Esophagus muscularis mucosa (tissue), 3 donors: Measurements from ENCODE around the gene MTMR8.

Experiments used
- EP300 ChIP-seq: sonication (generic); formaldehyde crosslinking; IDR thresholded peaks from one replicate; pipeline ENCODE4 v1.6.1; 2017; ENCODE audit warnings: antibody characterized with exemption
- TF ChIP-seq, protein P1 (sequence below), 3 experiments: fragments of 200-600 bp in 2 of 3; fragments of 450-650 bp in 1 of 3; sonication (generic) in 2 of 3; IDR thresholded peaks; one replicate each; pipeline ENCODE4 v1.5.1; 2017 to 2019; ENCODE audit warnings: antibody characterized with exemption in 3 of 3, mild to moderate bottlenecking in 2 of 3, moderate library complexity in 1 of 3

DNA sequence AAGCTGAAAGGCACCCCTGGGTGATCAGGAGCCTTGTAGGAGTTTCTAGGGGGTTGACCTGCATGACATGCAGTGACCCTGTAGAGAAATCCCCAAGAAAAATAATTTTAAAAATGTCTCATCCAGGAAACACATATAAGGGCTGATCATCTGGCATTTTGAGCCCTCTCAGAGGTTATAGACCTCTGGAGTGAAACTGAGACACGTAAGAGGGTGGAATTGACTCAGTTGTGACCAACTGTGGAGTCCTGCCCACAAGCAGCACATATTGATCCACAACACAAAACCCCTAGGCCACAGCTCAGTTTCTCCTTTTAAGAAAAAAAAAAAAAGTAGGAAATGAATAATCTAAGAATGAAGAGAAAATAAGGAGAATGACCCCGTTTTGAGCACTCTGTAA is 32.5 kb upstream of the MTMR8 start:
- TF ChIP-seq, protein P1, sequence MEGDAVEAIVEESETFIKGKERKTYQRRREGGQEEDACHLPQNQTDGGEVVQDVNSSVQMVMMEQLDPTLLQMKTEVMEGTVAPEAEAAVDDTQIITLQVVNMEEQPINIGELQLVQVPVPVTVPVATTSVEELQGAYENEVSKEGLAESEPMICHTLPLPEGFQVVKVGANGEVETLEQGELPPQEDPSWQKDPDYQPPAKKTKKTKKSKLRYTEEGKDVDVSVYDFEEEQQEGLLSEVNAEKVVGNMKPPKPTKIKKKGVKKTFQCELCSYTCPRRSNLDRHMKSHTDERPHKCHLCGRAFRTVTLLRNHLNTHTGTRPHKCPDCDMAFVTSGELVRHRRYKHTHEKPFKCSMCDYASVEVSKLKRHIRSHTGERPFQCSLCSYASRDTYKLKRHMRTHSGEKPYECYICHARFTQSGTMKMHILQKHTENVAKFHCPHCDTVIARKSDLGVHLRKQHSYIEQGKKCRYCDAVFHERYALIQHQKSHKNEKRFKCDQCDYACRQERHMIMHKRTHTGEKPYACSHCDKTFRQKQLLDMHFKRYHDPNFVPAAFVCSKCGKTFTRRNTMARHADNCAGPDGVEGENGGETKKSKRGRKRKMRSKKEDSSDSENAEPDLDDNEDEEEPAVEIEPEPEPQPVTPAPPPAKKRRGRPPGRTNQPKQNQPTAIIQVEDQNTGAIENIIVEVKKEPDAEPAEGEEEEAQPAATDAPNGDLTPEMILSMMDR (IDR thresholded peaks at IDR 0.05), result no peak
- TF ChIP-seq EP300, result no peak
